Left renal cortex interstitium (tissue), 4 donors: Measurements from ENCODE around the gene JAKMIP2. TPM values are rescaled to one million over a fixed set of nuclear protein-coding genes. Genes with fewer than 3 reads are reported as not detected.

Experiments used
- polyA plus RNA-seq, 4 donors: library from polyadenylated mRNA; unstranded; fragments of 120-200 nt; gene quantifications; one replicate each; pipeline ENCODE4 v1.2.1, GENCODE V29; 2013; ENCODE audit not compliant: insufficient read length in 4 of 4

The JAKMIP2 gene
- polyA plus RNA-seq, 4 donors: 3.5 to 6.6 (median 4.6) TPM

Other genes with a start within 250 kb of the JAKMIP2 start
- gene SPINK1, start 48.9 kb upstream of the JAKMIP2 start, polyA plus RNA-seq: 10 to 100 TPM; 21.7 to 86.3 (median 42.9) TPM
- gene SCGB3A2, start 96.0 kb upstream of the JAKMIP2 start, polyA plus RNA-seq: under 1 TPM in 2 of 4 donors, not detected in 2; 0.28 to 0.36 TPM
- gene C5orf46, start 123.8 kb upstream of the JAKMIP2 start, polyA plus RNA-seq: not detected